Kidney capillary endothelial cell (primary cell): Measurements from ENCODE around the gene GALP.
"Not testable (repeated sequence)": the region's sequence is repeated elsewhere in the genome, so short reads cannot be mapped to it uniquely, and the experiment has no call there.

ENCODE experiments used
- DNase-seq: peaks from one replicate; pipeline ENCODE4 v3.0.0-alpha.2; 2018; ENCODE audit warnings: low spot score

The GALP gene

GRCh38 chr19:56175861-56176307 lies at the start of gene GALP:
Gene GALP, plus strand, starts transcription at chr19:56176008. Its CDS starts 1,101 bp downstream, at chr19:56177109.
- not testable (repeated sequence) for DNase-seq

GRCh38 chr19:56126983-56127780 lies 48.6 kb upstream of the GALP start:
- DNase-seq = no peak

GRCh38 chr19:56130006-56130405 lies 45.8 kb upstream of the GALP start:
- no peak for DNase-seq

DNA sequence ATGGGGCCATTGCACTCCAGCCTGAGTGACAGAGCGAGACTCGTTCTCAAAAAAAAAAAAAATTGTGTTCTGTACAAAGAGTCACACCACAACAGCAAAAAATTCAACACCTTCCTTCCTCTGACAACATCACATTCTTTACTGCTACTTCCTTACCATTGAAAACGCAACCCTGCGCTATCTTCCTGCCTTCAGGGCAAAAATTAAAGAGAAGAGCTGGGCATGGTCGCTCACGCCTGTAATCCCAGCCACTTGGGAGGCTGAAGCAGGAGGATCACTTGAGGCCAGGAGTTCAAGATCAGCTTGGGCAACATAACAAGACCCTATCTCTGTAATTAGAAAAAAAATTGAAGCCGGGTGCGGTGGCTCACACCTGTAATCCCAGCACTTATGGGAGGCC lies 44.2 kb upstream of the GALP start:
- DNase-seq = no peak

- no peak for DNase-seq
Observed at GRCh38 chr19:56132316-56132822, 43.4 kb upstream of the GALP start.

- DNase-seq = no peak
Observed at GRCh38 chr19:56133858-56134653, 41.8 kb upstream of the GALP start.

GRCh38 chr19:56134654-56134921 lies 41.2 kb upstream of the GALP start:
- no peak for DNase-seq

DNA sequence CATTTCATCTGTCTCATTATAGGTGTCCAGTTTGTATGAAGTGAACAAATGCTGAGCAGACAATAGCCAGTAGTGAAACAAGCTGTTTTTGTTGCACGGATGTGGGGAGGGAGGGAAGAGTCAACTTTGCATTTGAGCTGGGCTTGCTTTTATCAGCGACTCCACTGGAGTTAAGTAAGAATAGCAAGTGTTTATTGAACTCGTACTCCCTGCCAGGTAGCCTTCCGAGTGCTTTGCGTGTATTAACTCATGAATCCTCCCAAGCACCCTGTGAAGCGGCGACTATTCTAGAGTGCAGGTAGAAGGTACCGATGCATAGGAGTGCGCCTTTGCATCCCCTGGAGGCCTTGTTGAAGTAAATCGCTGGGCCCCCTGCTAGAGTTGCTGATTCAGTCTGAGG lies 39.4 kb upstream of the GALP start:
- no peak for DNase-seq

- DNase-seq = no peak
Observed at GRCh38 chr19:56137405-56137804, 38.4 kb upstream of the GALP start.

DNA sequence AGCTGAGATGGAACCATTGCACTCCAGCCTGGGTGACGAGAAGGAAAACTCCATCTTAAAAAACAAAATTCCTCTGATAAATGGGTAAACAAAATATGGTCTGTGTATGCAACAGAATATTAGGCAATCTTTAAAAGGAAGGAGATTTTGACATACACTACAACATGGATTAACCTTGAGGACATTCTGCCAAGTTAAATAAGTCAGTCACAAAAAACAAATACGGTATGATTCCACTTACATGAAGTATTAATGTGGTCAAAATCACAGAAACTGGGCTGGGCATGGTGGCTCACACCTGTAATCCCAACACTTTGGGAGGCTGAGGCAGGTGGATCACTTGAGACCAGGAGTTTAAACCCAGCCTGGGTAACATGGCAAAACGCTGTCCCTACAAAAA lies 37.7 kb upstream of the GALP start:
- DNase-seq = no peak

DNA sequence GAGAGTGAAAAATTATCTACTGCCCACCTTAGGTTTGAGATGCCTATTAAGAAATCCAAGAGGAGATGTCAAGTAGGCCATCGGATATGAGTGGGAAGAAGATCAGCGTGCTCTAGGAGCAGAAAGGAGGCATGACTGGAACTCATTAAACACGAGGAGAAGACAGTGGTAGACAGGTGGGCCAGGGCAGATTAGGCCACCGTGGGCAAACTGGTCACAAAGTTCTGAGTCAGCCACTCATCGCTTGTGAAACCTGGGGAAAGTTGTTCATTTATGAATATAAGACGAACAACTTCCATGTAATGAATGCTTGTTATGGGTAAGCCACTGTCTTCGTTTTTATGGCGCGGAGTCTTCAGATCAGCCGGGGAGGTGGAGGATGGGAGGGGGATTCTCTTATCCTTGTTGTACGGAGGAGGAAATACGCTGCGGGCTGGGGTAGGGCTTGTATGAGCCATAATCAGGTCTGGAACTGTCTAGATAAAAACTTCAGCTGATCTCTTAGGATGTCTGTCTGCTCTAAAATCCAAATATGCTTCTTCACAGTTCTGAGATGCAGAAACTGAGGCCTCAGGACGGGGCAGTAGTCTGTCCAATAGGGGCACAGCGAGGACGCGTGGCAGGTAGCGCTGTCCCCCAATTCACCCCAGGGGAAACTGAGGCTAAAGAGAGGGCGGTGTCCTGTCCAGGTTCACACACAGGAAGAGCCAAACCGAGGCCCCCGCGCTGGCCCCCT lies 35.8 kb upstream of the GALP start:
- DNase-seq = no peak

DNA sequence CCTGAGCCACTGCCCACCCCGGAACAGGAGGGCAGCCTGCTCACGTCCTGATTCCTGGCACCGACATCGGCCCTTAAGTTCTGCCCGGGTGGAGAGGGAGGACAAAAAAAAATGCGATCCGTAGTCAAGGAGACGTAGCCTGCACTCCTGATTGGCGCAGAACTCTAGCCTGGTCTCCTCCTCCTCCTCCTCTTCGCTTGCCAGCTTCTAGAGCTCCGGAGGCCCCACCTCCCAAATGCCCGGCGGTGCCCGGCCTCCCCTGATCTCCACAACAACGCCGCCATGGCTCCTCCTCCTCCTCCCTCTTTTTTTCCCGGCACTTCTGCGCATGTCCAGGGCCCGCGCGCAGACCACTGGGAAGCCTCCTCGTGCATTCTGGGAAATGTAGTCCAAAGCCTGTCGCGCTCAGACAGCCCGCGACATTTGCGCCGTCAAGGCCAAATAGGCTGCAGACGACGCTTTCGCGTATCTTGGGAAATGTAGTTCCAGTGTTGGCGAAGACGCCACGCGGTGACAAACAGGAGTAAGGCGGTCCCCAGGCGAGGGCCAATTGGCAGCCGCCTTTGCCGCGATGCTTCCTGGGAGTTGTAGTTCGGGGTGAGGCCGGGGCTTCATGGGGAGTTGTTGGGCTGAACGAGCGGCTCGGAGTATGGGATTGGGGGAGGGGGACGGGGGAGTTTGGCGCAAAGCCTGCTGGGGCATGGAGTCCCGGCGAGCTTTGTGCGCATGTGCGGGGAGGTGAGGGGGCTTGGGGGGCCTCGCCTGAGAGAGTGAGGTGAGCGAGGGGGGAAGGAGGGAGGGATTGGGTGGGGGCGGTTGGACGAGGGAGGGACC lies 35.0 kb upstream of the GALP start, which contains the start of gene ZNF444:
TSS of gene ZNF444 (plus strand) at position 705 of the 834 bp plus-strand sequence. CDS start 5,625 bp downstream, outside the sequence.
- DNase-seq = peak; percentile 95

DNA sequence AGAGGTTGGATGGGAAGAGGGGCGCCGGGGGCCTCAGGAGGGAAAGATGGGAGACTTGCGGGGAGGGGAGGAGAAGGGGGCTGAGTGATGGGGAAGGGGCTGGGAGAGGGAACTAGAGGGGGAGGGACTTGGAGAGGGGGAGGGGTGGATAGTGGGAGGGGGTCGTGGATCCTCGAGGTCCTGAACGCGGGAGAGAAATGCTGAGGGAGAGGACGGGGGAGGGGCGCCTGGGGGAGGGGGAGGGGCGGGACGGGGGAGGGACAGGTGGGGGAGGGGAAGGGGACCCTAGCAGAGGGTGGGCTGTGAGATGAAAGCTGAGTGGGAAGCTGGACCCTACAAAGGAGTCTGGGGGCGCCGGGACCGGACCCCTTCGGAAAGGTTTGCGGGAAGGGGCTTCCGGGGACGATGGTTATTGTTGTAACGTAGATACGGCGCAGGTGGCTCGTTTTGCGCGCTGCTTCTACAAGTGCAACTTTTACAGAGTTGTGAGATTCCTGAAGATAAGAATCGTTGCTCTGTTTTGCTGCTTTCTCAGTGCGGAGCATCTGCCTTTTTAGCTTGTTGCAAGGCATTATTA lies 34.3 kb upstream of the GALP start:
- no peak for DNase-seq

DNA sequence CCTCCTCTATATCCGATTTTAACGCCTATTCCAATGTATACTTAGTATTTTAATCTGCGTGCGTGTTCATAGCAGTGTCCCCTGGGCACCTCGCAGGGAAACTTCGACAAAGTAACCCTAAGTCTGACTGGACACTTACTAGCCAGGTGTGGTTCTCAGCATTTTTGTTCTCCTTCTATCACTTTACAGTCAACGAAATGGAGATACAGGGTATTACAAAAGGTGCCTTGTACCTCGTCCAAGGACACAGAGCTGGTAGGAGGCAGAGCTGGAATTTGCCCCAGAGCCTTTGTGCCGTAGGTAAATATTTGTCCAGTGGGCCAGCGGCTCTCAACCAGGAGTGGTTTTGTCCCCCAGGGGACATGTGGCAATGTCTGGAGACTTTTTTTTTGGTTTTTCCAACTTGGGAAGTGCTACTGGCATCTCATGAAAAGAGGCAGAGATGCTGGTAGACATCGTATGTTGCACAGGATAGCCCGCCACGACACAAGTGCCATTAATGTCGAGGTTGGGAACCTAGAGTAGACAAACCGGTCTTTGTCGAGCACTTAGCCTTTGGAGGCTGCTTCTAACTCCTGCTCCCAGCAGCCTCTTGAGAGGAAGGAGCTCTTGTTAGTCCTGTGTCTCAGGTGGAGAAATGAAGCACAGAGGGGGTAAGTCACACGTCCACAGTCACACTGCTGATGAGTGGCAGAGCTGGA lies 33.6 kb upstream of the GALP start:
- DNase-seq = no peak

- DNase-seq = no peak
Observed at GRCh38 chr19:56142897-56143434, 32.8 kb upstream of the GALP start.

- no peak for DNase-seq
Observed at GRCh38 chr19:56144376-56144775, 31.4 kb upstream of the GALP start.

GRCh38 chr19:56144831-56145230 lies 31.0 kb upstream of the GALP start:
- no peak for DNase-seq

- DNase-seq = no peak
Observed at GRCh38 chr19:56145698-56146097, 30.1 kb upstream of the GALP start.

DNA sequence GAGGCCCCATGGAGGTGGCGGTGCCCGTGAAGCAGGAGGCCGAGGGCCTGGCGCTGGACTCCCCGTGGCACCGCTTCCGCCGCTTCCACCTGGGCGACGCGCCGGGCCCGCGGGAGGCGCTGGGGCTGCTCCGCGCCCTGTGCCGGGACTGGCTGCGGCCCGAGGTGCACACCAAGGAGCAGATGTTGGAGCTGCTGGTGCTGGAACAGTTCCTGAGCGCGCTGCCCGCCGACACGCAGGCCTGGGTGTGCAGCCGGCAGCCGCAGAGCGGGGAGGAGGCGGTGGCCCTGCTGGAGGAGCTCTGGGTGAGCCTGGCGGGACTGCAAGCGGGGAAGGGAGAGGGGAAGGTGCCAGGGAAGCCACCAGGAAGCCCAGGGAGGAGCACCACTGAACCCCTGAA lies 28.9 kb upstream of the GALP start:
- DNase-seq = no peak

GRCh38 chr19:56147307-56147706 lies 28.5 kb upstream of the GALP start:
- no peak for DNase-seq
